Upper lobe of left lung (tissue), 4 donors: ENCODE results near the gene ADAT2.

Source experiments
- CTCF ChIP-seq, 6 experiments: fragments of 450-650 bp in 4 of 6; fragments of 200-600 bp in 2 of 6; sonication (generic) in 2 of 6; IDR thresholded peaks; one replicate each; pipeline ENCODE4 v1.5.1; 2016 to 2019; ENCODE audit warnings: antibody characterized with exemption in 6 of 6
- POLR2AphosphoS5 ChIP-seq, 2 donors: sonication (generic); formaldehyde crosslinking; IDR thresholded peaks; one replicate each; pipeline ENCODE4 v1.5.1; 2017; ENCODE audit warnings: antibody characterized with exemption in 2 of 2

DNA sequence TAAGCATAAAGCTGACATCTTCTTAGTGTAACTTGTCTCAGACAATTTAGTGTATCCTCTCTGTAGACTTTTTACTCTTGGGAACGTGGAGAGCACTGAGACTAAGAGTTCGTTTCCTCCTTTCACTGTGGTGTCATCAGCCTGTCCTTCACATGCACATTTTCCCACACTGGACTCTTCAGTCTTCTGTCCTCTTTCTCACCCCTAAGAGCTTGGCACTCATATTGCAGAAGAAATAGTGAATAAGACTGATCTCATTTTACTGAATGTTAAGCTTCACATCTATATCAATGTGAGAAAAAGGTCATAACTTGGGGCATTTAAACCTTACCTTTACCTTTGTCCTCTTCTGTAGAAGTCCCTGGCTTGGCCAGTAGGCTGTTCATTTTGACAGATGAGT is 35.5 kb upstream of the ADAT2 start:
- TF ChIP-seq POLR2AphosphoS5 (IDR thresholded peaks at IDR 0.05): no peak
- TF ChIP-seq CTCF (IDR thresholded peaks at IDR 0.05): no peak
